ENCODE data around the gene SMARCD3.

Gene SMARCD3

DNA sequence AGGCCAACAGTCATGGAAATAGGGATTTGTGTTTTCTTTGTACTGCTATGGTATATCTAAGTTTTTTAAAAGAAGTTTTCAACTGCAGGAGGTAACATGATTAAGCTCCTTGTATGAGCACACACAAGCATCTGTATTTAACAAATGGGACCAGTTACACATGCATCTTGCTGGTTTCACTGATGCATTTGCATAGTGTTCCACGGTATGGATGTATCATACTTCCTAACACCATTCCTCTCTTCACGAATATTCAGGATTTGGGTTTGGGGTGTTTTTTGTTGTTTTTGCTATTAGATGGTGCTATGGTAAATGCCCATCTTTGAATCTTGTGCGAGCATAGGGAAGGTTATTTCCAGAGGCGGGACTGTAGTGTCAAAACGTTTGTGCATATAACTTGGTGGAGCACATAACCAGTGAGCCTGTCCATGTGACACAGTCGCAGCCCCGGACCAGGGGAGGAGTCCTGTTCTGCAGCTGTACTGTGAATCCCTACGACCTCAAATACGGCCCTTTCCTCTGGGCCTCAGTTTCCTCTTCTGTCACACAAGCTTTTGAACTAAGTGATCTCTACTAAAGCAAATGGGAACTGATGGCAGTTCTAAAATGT is 40.1 kb downstream of the SMARCD3 start:
- no peak for DNase-seq (ENCODE audit: low spot score)

DNA sequence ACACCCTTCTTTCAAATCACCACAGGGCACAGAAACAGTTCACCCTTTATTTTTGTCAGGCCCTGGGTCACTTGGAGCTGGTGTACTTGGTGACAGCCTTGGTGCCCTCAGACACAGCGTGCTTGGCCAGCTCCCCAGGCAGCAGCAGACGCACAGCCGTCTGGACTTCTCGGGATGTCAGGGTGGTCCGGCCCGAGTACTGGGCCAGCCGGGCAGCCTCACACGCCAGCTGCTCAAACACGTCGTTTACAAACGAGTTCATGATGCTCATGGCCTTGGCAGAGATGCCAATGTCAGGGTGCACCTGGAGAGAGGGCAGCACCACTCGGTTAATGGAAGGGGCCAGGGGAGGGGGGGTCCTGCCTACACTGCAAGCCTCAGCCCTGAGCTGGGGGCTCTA is 40.7 kb downstream of the SMARCD3 start:
- no peak for DNase-seq (ENCODE audit: low spot score)

DNA sequence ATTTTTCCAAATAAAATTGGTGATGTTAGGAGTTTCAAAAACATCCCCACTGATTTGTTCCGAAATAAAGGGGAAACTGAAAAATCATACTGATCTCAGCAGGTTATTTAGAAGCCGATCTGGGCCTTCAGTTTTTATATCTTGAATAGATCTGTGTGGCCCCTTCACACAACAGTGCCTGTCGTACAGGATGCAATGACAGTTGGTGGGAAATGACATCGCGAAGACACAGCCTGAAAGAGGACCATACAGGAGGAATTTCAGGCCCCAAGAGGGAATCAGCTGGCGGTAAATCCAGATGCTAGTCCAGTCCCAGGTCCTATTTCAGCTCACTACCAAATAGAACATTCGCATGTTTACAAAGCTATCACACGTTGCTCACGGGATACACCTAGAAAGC is 41.2 kb downstream of the SMARCD3 start:
- DNase-seq (ENCODE audit: low spot score): no peak

DNA sequence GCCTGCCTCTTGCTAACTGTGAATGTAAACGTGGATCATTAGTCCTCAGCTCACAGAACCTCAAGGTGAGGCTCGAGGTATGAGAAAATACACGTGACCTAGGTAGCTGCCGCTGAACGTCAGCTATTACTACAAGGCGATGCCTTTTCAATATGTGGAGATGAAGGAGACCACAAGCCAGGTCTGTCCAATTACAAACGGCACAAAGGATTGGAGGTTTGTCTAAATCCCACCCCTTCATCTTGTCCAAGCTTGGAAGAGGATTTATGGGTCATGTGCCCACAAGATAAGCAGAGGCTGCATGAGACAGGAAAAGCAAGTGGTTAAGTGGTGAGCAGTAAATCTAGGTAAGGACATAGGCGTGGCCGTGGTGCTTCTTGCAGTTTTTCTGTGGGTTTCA is 41.6 kb downstream of the SMARCD3 start:
- no peak for DNase-seq (ENCODE audit: low spot score)

DNA sequence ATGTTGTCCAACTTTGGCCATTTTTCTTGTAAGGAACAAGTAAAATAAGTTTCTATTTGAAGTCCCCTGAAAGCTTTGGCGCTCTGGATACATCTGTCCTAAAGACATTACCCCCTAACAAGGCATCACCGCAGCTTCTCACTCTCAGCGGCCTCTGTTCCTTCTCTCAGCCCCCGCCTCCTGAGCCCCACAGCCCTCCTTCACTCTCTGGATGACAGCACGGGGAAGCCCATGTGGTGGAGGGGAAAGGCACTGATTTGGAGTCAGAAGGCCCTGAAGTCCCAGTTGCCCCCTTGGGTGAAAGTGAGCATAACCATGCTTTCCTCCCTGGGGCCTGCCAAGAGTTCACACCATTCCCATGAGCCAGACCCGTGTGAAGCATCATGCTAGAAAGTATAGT is 42.8 kb downstream of the SMARCD3 start:
- no peak for DNase-seq (ENCODE audit: low spot score)

DNA sequence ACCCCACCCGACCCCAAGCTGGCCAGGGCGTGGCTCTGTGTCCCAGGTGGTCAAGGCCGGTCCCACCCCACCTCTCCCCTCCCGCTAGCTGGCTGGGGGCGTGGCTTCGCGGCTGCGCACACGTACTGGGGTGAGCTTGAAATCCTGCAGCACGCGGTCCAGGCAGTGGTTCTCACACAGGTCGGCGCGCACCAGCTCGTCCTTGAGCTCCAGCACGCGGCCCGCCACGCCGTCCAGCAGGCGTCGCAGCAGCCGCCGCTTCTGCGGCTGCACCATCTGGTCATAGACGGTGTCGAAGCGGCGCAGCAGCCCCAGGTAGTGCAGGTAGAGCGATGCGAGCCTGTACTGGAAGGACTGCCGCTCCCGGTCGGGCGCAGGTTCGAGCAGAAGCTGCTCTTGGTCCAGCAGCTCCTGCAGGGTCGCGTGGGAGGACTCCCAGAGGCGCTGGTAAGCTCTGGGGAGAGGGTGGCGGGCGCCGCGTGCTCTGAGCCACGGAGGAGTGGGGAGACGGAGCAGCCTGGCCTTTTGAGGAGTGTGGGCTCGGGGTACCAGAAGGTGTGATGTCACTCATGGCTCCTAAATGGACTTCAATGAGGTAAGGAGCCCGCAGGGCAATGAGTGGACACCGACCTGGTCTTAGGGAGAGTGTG is 44.0 kb downstream of the SMARCD3 start:
- no peak for DNase-seq (ENCODE audit: low spot score)

DNA sequence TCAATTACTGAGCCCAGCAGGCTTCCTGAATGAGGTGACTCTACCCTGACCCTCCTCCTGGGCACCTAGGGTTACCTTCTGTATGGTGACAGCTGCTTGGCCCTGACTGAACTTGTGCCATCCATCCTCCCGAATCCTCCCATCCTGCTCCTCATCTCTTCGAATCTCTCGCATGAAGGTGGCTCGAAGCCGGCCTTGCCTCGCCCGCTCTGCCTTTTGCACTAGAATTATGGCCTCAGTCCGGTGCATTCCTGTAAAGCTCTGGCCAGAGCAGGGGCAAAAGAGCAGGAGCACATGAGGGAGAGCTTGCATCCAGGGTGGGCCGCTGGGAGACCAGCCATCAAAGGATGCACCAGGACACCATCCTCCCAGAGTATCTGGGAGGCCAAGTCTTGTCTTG is 45.7 kb downstream of the SMARCD3 start:
- no peak for DNase-seq (ENCODE audit: low spot score)

DNA sequence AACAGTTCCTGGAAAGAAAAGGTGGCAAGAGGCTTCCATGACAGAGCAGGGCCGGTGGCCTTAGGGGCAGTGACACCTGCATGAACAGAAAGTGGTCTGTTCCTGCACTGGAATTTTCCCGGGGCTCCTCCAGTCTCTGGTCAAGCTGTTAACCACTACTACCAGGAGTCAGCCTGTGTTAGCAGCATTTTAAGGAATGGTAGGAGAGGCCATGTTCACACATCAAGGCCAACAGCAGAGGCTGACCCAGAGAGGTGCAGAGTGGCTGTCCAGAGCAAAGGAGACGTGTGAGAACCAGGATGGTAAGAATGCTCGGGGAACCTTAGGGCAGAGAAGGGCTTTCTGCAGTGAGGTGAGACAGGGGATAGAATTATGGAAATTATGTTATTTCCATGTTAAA is 46.7 kb downstream of the SMARCD3 start:
- DNase-seq (ENCODE audit: low spot score): no peak

DNA sequence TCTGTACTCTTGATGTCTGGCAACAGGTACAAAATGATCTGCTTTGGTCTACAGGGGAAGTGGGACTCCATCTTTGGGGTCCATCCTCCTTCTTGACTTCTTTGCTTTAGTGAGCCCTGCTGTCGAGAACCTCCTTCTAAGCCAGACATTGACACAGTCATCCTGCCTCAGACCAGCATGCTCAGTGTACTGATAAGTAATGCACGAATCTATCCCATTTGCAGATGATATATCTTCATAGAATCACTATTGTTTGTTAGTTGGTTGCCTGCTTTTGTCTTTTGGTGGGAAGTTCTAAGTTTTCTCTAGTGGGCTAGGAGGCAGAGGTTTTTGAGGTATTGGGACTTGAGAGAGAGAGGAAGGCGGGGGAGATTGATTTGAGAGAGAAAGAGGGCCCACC is 47.1 kb downstream of the SMARCD3 start:
- no peak for DNase-seq (ENCODE audit: low spot score)

DNA sequence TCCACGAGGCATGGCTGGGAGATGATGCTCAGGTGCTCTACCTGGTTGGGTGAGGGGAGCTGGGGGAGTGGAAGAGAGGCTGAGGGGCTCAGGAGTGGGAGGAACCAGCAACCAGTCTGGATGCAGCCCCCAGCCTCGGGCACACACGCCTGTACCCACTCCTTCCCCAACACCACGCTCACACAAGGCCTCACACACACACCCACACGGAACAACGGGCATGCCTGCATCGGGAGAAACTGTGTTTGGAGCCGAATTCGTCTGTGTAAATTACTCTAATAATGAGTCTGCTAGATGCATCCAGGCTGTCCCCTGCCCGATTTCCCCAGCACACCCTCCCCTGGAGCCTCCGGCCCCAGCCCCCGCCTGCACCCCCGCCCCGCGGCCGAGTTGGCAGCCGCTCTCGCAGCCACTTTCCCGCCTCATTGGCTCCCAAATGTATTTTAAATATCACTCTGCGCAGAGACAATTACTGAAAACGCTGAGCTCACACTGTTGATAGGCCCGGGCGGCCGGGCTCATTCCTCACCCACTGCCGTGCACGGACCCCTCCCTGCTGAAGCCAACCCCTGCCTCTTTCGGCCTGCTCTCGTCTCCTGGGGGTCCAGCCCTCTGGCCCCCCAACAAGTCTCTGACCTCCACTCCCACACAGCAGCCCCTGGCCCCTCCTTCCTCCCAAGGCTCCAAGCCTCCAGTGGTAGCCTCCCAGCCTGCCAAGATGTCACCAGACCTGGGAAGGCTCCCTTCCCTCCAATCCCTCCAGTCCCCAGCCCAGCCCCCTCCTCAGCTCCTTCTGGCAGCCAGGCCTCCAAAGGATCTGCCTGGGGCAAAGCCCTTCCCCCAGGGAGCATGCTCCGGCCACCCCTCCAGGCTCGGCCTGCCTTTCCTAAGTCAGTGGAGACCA is 49.3 kb downstream of the SMARCD3 start:
- DNase-seq (ENCODE audit: low spot score): peak; percentile 30

DNA sequence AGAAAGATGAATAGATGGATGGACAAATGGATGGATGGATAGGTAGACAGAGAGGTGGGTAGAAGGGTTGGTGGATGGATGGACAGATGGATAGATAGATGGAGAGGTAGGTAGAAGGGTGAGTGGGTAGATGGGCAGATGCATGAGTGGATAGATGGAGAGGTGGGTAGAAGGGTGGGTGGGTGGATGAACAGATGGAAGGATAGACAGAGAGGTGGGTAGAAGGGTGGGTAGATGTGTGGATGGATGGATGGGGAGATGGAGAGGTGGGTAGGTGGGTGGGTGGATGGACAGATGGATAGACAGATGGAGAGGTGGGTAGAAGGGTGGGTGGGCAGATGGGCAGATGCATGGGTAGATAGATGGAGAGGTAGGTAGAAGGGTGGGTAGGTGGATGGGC is 50.6 kb downstream of the SMARCD3 start:
- no peak for DNase-seq (ENCODE audit: low spot score)

DNA sequence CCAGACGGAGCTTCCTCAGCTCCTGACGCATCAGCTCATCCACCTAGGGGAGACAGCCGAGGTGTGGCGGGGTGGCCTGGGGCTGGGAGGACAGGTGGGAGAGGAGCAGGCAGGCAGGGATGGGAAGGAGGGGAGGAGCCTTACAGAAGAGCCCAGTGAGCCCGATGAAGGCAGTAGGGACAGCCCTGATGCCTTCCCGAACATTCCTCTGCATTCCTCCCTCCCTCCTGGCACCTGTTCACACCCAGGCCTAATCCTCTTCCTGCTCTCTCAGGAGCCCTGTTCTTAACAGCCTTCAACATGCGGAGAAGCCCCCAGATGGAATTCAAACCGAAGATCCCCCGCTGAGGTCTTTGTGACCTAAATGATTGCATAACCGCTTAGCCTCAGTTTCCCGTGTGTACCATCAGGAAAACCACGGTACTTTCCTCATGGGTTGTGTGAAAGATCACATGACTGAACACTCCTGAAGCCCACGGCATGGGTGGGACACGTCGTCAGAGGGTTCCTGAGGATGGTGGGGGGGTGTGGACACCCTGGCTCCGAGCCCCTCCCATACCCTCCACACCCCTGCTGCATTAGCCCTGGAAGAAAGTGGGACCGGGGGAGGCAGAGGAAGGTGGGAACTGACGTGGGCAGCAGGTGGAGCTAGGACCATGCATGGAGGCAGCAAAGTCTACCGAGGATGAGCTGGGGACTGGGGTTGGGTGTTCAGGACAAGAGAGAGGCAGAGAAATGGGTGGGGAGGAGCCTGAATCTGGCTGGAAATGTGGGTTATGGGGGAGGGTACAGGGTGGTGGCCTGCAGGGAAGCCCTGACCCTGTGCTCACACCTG is 52.7 kb downstream of the SMARCD3 start:
- no peak for DNase-seq (ENCODE audit: low spot score)

DNA sequence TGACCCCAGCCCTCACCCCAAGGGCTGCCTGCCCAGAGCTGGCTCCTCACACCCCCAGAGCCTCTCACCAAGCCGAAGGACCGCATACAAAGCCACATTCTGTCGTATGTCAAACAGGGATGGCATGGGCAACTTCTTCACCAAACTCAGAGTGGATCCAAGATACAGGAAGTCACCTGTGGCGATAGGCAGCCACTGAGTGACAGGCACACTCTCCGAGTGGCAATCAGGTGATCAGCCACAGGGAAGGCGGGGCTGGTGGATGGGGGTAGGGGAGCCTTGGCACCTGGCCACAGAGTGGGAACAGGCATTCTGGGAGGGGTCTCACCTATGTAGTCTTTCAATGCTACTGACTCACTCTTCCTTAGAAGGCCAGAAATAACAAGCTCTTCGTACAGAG is 54.3 kb downstream of the SMARCD3 start:
- DNase-seq (ENCODE audit: low spot score): no peak

DNA sequence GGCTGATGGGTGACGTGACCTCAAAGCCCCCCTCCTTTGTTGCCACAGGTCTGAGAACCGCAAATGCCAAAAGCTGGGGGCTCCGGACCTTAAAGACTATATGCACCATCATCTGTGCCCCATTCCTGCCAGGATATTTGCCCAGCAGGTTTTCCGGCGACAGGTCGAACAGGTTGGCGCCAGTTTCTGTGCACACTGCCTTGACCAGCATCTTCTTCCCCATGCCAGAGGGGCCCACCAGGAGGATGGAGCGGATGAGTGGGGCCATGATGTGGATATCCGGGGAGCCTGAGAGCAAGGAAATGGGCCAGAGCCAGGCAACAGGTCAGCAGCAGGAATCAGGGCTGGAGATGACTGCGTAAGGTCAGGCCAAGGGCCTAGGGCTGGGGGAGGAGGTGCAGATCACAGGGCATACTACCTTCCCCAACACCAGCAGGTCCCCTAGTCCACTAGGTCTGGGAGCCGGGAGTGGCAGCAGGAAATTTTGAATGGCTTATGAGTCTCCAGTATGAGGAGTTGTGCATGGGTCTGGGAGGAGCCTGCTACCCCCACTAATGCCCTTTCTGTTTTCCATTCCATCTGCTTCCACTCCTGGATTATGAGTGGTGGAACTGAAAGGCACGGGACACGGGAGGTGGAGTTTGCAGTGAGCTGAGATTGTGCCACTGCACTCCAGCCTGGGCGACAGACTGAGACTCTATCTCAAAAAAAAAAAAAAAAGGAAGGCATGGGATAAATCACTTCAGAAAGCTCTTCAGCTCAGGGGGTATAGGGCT is 55.1 kb downstream of the SMARCD3 start:
- DNase-seq (ENCODE audit: low spot score): no peak

DNA sequence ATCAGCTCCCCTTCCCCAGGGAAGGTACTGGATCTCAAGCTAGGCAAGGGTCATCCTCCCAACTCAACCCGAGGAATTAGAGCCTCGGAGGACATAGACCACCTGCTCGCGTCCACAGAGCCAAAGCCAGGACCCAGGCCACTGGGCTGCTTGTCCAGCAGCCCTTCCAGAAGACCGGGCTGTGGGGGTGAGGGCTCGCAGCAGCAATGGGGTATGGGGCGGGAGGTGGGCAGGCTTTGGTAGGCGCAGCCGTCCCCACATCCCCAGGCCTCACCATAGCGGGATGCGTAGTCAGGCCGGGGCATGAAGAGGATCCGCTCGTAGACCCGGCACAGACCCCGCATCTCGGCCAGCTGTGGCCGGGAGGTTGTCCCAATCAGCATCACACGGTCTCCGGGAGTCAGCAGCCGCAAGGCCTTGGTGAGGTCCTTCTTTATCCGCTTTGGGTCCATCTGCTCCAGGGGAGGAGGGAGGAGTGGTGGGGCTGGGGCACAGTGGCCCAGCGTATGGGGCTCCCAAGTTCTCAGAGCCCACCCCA is 56.4 kb downstream of the SMARCD3 start:
- DNase-seq (ENCODE audit: low spot score): no peak

DNA sequence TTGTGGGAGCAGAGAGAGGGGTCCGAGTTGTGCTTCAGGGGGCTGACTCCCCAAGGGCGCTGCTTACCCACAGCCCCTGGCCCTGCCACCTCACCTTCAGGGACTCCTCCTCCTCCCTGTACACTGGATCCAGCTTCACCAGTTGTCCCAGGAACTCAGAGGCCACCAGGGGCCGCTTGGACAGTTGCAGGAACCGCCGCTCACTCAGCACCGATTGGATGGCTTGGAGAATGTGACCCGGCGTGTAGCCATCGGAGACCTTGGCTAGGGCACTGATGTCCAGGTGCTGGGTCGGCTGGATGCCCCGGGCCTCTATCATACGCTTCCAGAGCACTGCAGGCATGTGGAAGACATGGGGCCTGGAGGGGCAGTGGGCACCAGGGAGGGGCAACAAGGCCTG is 57.0 kb downstream of the SMARCD3 start:
- DNase-seq (ENCODE audit: low spot score): no peak

DNA sequence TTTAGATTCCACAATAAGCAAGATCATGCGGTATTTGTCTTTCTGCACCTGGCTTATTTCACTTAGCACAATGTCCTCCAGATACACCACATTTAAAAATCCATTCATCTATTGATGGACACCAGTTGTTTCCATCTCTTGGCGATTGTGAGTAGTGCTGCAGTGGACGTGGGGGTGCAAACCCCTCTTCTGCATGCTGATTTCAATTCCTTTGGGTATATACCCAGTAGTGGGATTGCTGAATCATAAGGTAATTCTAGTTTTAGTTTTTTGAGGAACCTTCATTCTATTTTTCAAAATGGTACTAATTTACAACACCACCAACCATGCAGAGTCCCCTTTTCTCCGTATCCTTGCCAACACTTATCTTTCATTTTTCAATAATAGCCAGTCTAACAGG is 59.5 kb downstream of the SMARCD3 start:
- no peak for DNase-seq (ENCODE audit: low spot score)

Measured in D341Med (cell line).